Prostate gland (tissue), 2 donors: ENCODE measurements around the gene PLEKHM3.

Source experiments
- CTCF ChIP-seq, 4 experiments: fragments of 200-600 bp in 2 of 4; fragments of 450-650 bp in 2 of 4; sonication (generic) in 2 of 4; IDR thresholded peaks; 1 replicate in 3 of 4; 2 replicates in 1 of 4; pipeline ENCODE4 v1.5.1; 2016 to 2019; ENCODE audit warnings: antibody characterized with exemption in 4 of 4, mild to moderate bottlenecking in 2 of 4, moderate library complexity in 2 of 4
- POLR2AphosphoS5 ChIP-seq: sonication (generic); formaldehyde crosslinking; IDR thresholded peaks from one replicate; pipeline ENCODE4 v1.6.1; 2017; ENCODE audit warnings: antibody characterized with exemption

- TF ChIP-seq CTCF (IDR thresholded peaks at IDR 0.05) (no peak), POLR2AphosphoS5 (no peak)
Observed at GRCh38 chr2:208039376-208040110, 14.2 kb upstream of the PLEKHM3 start.
